DMS79 treated with DMSO at 0.1 percent for 48 hours (cell line): ENCODE measurements around the gene TCAP.
"Not testable (repeated sequence)": the region's sequence is repeated elsewhere in the genome, so short reads cannot be mapped to it uniquely, and the experiment has no call there.

Experiments used
- DNase-seq: peaks from one replicate; lab custom pipeline; 2025; lab: John Stamatoyannopoulos, UW

The TCAP gene

DNA sequence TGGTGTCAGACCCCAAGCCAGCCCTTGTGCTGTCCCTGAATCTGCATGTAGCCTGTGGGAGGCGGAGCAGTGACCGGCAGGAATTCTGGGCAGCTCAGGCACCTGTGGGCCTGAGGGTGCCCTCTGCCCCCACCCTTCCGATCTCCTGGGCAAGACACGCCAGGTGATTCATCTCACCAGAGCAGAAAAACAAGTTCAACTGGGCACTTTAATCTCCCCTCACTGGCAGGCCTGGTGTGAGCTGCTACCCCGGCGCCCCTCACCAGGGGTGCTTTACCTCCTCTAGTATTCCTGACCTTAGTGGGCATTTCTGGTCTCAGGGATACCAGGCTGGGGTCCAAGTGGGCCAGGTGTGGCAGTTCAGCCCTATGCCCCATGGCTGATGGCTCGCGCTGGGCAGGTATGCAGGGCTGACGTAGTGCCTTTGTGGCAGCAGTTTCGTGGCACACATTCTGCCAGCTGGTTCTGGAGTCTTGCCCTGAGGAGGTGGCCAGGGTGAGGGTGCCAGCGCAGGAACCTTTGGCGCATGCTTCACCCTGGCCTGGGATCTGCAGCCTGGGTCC lies 40.7 kb downstream of the TCAP start:
- no peak for DNase-seq

DNA sequence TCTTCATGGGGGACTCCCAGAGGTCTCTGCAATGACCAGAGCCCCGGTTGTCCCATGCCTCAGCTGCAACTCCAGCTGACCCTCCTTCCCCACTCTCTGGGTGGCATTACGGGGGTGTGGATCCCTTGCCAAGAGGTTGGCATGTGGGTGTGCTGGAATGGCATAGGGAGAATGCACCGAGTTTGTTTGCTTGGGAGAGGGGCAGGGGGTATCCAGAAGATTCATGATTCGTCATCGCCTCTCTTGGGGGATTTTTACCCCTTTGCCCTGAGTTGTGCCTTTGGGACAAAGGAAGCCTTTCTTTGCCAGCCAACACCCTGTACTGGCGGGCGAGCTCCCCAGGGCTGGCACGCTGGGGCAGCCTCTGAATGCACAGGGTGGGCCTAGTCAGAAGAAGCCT lies 41.2 kb downstream of the TCAP start:
- no peak for DNase-seq

DNA sequence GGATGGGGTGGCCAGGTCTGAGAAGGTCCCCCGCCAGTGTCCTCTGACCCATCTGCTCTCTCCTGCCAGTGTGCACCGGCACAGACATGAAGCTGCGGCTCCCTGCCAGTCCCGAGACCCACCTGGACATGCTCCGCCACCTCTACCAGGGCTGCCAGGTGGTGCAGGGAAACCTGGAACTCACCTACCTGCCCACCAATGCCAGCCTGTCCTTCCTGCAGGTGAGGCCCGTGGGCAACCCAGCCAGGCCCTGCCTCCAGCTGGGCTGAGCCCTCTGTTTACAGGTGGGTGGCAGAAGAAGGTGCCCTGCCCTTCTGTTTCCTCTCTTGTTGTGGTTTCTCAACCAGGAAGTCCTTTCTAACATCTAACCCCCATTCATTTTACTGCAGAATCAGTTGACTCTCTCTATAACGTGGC lies 41.8 kb downstream of the TCAP start:
- no peak for DNase-seq

DNA sequence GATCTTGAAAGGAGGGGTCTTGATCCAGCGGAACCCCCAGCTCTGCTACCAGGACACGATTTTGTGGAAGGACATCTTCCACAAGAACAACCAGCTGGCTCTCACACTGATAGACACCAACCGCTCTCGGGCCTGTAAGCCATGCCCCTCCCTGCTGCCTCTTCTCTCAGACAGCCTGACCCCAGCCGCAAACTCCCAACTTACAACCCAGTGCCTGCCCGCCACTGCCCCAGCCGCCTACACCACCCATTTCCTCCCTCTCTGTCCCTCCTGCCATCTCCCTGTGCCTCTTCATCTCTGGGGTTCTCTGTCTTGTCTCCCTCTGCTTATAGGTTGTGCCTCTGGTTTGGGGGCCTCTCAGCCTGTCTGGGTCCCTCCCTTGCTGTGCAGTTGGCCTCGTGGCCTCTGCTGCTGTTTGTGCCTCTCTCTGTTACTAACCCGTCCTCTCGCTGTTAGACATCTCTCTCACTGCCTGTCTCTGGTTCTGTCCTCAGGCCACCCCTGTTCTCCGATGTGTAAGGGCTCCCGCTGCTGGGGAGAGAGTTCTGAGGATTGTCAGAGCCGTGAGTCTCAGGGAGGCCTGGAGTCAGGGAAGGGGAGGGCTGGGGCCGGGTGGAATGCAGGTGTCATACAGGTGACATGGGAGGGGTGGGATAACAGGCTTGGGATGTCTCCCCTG lies 44.3 kb downstream of the TCAP start:
- DNase-seq, result no peak

DNA sequence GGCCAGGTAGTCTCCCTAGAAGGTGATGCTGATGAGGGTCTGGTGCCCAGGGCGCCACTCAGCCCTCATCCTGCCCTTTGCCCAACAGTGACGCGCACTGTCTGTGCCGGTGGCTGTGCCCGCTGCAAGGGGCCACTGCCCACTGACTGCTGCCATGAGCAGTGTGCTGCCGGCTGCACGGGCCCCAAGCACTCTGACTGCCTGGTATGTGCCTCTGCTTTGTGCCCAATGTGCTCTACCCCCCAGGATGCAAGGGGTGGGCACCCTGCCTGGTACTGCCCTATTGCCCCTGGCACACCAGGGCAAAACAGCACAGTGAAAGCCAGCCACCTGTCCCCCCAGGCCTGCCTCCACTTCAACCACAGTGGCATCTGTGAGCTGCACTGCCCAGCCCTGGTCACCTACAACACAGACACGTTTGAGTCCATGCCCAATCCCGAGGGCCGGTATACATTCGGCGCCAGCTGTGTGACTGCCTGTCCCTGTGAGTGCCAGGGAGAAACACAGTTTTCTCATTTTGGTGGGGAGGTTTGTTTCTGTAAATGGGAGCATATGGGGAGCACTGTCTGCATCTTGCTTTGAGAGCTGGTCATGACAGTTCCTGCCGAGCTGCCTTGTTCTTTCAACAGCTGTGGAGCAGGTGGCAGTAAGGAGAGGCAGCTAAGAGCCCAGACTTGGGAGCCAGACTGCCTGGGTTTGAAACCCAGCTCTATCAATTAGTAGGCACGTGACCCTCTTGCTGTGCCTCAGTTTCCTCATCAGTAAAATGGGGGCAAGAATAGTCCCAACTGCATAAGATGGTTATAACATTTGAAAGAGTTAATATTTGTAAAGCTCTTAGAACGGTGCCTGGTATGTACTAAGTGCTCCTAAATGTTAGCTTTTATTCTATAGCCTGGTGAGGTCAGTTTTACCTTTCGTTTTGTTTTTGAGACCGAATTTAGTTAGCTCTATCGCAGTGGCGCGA lies 45.1 kb downstream of the TCAP start:
- DNase-seq, result no peak

DNA sequence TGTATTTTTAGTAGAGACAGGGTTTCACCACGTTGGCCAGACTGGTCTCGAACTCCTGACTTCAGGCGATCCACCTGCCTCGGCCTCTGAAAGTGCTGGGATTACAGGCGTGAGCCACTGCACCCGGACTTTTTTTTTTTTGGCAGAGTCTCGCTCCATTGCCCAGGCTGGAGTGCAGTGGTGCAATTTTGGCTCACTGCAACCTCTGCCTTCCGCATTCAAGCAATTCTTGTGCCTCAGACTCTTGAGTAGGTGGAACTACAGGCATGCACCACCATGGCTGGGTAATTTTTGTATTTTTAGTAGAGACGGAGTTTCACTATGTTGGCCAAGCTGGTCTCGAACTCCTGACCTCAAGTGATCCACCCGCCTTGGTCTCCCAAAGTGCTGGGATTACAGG lies 45.9 kb downstream of the TCAP start:
- DNase-seq, result not testable (repeated sequence)

DNA sequence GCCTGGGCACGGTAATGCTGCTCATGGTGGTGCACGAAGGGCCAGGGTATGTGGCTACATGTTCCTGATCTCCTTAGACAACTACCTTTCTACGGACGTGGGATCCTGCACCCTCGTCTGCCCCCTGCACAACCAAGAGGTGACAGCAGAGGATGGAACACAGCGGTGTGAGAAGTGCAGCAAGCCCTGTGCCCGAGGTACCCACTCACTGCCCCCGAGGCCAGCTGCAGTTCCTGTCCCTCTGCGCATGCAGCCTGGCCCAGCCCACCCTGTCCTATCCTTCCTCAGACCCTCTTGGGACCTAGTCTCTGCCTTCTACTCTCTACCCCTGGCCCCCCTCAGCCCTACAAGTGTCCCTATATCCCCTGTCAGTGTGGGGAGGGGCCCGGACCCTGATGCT lies 46.7 kb downstream of the TCAP start:
- DNase-seq, result no peak

DNA sequence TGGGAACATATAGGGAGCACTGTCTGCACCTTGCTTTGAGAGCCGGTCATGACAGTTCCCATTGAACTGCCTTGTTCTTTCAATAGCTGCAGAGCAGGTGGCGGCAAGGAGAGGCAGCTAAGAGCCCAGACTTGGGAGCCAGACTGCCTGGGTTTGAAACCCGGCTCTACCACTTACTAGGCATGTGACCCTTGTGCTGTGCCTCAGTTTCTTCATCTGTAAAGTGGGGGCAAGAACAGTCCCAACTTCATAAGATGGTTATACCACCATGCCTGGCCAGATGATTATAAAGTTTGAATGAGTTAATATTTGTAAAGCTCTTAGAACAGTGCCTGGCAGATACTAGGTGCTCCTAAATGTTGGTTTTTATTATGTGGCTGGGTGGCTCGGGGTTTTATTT lies 49.1 kb downstream of the TCAP start:
- no peak for DNase-seq

DNA sequence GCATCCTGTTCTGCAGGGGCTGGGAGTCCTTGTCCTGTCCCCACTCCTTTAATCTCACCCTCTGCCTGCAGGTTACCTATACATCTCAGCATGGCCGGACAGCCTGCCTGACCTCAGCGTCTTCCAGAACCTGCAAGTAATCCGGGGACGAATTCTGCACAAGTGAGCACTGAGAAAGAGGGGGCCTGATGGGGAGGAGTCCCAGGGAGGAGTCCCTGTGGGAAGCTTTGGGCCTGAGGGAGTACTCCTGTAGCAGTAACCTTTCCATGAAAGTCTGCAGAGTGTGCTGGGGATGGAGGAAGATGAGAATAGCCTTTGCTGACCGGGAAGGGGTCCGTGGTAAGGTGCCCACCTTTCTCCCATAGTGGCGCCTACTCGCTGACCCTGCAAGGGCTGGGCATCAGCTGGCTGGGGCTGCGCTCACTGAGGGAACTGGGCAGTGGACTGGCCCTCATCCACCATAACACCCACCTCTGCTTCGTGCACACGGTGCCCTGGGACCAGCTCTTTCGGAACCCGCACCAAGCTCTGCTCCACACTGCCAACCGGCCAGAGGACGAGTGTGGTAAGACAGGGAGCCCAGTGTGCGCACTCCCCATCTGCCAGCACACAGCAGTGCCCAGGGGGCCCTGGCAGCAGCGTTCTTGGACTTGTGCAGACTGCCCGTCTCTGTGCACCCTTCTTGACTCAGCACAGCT lies 50.4 kb downstream of the TCAP start:
- DNase-seq, result no peak
